Urinary bladder (tissue), 4 donors: Measurements from ENCODE around the gene CTDSP1. TPM values are rescaled to one million over a fixed set of nuclear protein-coding genes. Genes with fewer than 3 reads are reported as not detected.
A peak's percentile ranks its signal among the peaks of the same experiment; 100 is the strongest.

Source experiments
- DNase-seq: peaks from one replicate; pipeline ENCODE4 v3.0.0-alpha.2; 2015; ENCODE audit errors: extremely low spot score
- H3K27ac ChIP-seq: one replicate; pipeline ENCODE4 v1.5.1; 2013; ENCODE audit warnings: low read depth, mild to moderate bottlenecking, moderate library complexity
- H3K36me3 ChIP-seq: one replicate; pipeline ENCODE4 v1.6.1; 2013; ENCODE audit warnings: mild to moderate bottlenecking, moderate library complexity; ENCODE audit not compliant: insufficient read depth
- H3K4me1 ChIP-seq: one replicate; pipeline ENCODE4 v1.6.1; 2013; ENCODE audit warnings: mild to moderate bottlenecking, moderate library complexity; ENCODE audit not compliant: insufficient read depth
- H3K4me3 ChIP-seq: one replicate; pipeline ENCODE4 v1.5.1; 2013; ENCODE audit warnings: low read depth, low read length
- WGBS: extraction: QIAGEN DNeasy Blood & Tissue Kit; methylation state at CpG from one replicate; pipeline ENCODE4 v1.1.7; 2013; 5-methylcytosine and 5-hydroxymethylcytosine counted together
- polyA plus RNA-seq: library from polyadenylated mRNA; stranded (reverse); fragments of 200-250 nt; gene quantifications from one replicate; pipeline ENCODE4 v1.2.3, GENCODE V29; 2013
- total RNA-seq: library from RNA; depleted of rRNA; stranded (reverse); fragments of >200 nt; gene quantifications from one replicate; pipeline ENCODE4 v1.2.3, GENCODE V29; 2014
- donor health status: healthy with polysubstance abuse.
- donor health status: healthy.

CTDSP1 gene
- total and polyA plus RNA-seq, 2 donors, result 66.2 to 179 TPM

GRCh38 chr2:218430721-218431120, 31.1 kb downstream of the CTDSP1 start:
- DNase-seq, result no peak
- no peaks in the 10 kb centered on the region for H3K36me3 ChIP-seq
- no peak overlapping the region for H3K27ac ChIP-seq
- WGBS, result 95% methylated on average over 11 of the region's 11 CpGs
- peaks cover 2% of the 10 kb centered on the region for H3K4me1 ChIP-seq
- H3K4me3 ChIP-seq, result no peak overlapping the region

- H3K4me1 ChIP-seq, result peaks cover 2% of the 10 kb centered on the region
- H3K4me3 ChIP-seq, result no peak overlapping the region
- H3K27ac ChIP-seq, result no peak overlapping the region
- DNase-seq, result no peak
- H3K36me3 ChIP-seq, result no peaks in the 10 kb centered on the region
- WGBS, result 94% methylated on average over 10 of the region's 10 CpGs
Measured at GRCh38 chr2:218431878-218432277, 32.2 kb downstream of the CTDSP1 start.

DNA sequence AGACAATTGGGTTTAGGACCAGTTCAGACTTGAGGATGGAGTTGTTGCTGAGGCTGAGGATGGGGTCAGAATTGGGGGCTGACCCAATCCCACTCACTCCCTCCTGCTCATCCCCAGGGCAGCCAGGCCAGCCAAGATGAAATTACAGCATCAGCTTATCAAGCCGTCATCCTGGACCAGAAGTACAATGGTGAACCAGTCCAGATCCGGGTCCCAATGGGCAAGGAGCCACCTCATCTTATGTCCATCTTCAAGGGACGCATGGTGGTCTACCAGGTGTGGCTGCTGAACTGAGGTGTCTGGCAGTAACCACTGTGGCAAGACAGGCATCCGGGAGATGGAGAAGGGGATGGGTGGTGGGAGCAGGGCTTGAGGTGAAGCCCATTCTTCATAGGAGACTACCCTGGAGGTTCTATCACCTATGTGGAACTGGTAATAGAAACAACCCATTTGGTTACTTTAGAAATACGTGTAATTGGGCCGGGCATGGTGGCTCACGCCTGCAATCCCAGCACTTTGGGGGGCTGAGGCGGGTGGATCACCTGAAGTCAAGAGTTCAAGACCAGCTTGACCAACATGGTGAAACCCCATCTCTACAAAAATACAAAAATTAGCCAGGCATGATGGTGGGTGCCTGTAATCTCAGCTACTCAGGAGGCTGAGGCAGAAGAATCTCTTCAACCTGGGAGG, 33.2 kb downstream of the CTDSP1 start:
- Histone ChIP-seq H3K36me3 (no peaks in the 10 kb centered on the region), H3K4me3 (no peak overlapping the region), H3K27ac (no peak overlapping the region), H3K4me1 (peaks cover 2% of the 10 kb centered on the region)
- DNase-seq, result no peak
- 96% methylated on average over 8 of the region's 8 CpGs for WGBS

DNA sequence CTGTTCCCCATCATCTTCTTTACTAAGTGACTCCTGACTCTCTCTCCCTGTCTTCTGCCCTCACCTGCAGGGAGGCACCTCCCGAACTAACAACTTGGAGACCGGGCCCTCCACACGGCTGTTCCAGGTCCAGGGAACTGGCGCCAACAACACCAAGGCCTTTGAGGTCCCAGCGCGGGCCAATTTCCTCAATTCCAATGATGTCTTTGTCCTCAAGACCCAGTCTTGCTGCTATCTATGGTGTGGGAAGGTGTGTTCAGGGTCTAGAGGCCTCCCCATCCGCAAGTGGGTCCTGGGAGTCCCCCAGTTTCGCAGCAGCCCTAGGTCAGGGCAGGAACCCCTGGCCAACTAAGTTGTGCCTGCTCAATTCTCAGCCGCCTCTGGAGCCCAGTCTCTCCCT, 34.8 kb downstream of the CTDSP1 start:
- no peak for DNase-seq
- Histone ChIP-seq H3K4me3 (no peak overlapping the region), H3K27ac (no peak overlapping the region), H3K4me1 (peaks cover 2% of the 10 kb centered on the region), H3K36me3 (no peaks in the 10 kb centered on the region)
- 96% methylated on average over 9 of the region's 9 CpGs for WGBS

DNA sequence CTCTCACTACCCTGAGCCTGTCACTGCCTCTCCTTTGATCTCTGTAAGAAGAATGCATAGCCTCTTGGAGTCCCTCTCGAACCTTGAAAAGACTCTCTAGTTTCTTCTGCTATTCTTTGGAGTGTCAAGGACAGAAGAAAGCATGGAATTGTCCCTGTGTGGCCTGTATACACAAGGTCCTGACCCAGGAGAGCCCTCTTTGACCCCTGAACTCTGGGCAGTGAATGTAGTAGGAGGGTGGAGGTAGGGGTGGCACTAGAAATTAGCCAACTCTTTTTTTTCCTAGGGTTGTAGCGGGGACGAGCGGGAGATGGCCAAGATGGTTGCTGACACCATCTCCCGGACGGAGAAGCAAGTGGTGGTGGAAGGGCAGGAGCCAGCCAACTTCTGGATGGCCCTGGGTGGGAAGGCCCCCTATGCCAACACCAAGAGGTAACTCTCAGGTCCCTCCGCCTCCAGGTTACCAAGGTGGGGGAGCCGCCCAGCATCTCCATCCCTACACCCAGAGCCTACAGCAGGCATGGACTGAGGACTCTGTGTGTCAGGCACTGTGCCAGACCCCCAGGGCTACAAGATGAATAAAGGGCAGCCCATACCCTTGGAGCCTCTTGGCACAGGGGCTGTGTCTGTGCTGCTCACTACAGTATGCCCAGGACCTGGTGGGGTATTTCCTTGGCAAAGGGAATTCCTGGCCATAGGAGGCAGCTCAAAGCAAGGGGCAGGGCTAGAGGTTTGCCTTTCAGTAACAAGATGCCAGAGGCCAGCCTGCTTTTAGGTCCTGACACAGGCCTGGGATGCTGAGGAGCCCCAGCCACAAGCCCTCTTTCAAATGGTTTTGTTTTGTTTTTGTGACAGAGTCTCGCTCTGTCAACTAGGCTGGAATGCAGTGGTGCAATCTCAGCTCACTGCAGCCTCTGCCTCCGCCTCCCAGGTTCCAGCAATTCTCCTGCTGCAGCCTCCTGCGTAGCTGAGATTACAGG, 35.6 kb downstream of the CTDSP1 start:
- no peak for DNase-seq
- H3K27ac ChIP-seq, result no peak overlapping the region
- H3K4me3 ChIP-seq, result no peak overlapping the region
- WGBS, result 94% methylated on average over 11 of the region's 11 CpGs
- H3K4me1 ChIP-seq, result peaks cover 2% of the 10 kb centered on the region
- no peaks in the 10 kb centered on the region for H3K36me3 ChIP-seq

- H3K4me3 ChIP-seq, result no peak overlapping the region
- DNase-seq, result no peak
- no peak overlapping the region for H3K27ac ChIP-seq
- H3K4me1 ChIP-seq, result peaks cover 2% of the 10 kb centered on the region
- no peaks in the 10 kb centered on the region for H3K36me3 ChIP-seq
- 91% methylated on average over 5 of the region's 5 CpGs for WGBS
Measured at GRCh38 chr2:218436992-218437391, 37.3 kb downstream of the CTDSP1 start.

DNA sequence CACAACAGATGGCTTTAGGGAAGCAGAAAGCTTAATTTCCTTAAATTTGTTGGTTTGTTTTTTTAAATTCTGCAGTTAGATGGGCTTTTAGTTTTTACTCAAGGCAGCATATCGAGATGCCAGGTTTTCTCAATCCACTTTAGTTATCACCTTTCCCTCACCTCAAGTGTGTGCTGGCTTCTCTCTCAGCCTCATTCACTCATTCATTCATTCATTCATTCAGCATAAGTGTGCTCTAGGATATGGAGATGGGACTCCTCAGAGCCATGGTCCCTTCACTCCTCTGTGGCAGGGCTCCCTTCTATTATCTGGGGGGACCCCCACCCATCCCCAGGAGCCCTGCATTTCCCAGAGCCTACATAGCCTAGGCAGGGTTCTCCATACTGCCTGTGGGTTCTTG, 38.3 kb downstream of the CTDSP1 start:
- peaks cover 2% of the 10 kb centered on the region for H3K4me1 ChIP-seq
- no peak overlapping the region for H3K4me3 ChIP-seq
- H3K27ac ChIP-seq, result peak overlapping the region; percentile 86
- H3K36me3 ChIP-seq, result no peaks in the 10 kb centered on the region
- no peak for DNase-seq
- 96% methylated on average over 1 of the region's 1 CpG for WGBS

- no peak overlapping the region for H3K4me3 ChIP-seq
- no peak overlapping the region for H3K27ac ChIP-seq
- 31% methylated on average over 4 of the region's 4 CpGs for WGBS
- DNase-seq, result no peak
- H3K4me1 ChIP-seq, result peaks cover 2% of the 10 kb centered on the region
- H3K36me3 ChIP-seq, result no peaks in the 10 kb centered on the region
Measured at GRCh38 chr2:218438596-218438995, 38.9 kb downstream of the CTDSP1 start.

DNA sequence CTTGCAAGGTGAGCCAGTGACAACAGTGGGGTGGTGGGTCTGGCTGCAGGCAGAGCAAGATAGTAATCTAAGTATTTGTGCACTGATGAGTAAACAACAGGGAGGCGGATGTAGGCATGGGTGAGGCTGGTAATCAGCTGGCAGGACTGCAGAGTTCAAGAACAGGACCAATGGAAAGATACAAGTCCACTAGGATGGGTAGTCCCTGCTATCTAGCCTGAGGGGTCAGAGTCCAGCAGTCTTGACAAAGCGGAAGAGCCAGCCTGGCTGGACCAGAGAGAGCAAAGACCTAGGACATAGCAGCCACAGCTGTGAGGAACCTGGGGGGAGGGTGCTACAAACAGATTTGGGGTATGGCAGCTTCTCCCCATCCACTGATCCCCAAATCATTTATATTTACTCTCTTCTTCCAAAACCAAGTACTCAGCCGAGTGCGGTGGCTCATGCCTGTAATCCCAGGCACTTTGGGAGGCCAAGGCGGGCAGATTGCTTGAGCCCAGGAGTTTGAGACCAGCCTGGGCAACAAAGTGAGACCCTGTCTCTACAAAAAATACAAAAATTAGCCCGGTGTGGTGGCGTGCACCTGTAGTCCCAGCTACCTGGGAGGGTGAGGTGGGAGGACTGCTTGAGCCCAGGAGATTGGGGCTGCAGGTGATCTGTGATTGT, 45.2 kb downstream of the CTDSP1 start:
- WGBS, result 97% methylated on average over 7 of the region's 7 CpGs
- DNase-seq, result no peak
- H3K4me1 ChIP-seq, result no peaks in the 10 kb centered on the region
- H3K27ac ChIP-seq, result no peak overlapping the region
- H3K36me3 ChIP-seq, result no peaks in the 10 kb centered on the region
- H3K4me3 ChIP-seq, result no peak overlapping the region

GRCh38 chr2:218445602-218446001, 45.9 kb downstream of the CTDSP1 start:
- Histone ChIP-seq H3K27ac (no peak overlapping the region), H3K4me3 (no peak overlapping the region), H3K4me1 (no peaks in the 10 kb centered on the region), H3K36me3 (no peaks in the 10 kb centered on the region)
- no peak for DNase-seq

- Histone ChIP-seq H3K4me1 (no peaks in the 10 kb centered on the region), H3K27ac (no peak overlapping the region), H3K36me3 (no peaks in the 10 kb centered on the region), H3K4me3 (no peak overlapping the region)
- DNase-seq, result no peak
- WGBS, result 97% methylated on average over 6 of the region's 6 CpGs
Measured at GRCh38 chr2:218446547-218446946, 46.9 kb downstream of the CTDSP1 start.

GRCh38 chr2:218447072-218447471, 47.4 kb downstream of the CTDSP1 start:
- Histone ChIP-seq H3K4me1 (no peaks in the 10 kb centered on the region), H3K27ac (no peak overlapping the region), H3K36me3 (no peaks in the 10 kb centered on the region), H3K4me3 (no peak overlapping the region)
- DNase-seq, result no peak
- 98% methylated on average over 2 of the region's 2 CpGs for WGBS

DNA sequence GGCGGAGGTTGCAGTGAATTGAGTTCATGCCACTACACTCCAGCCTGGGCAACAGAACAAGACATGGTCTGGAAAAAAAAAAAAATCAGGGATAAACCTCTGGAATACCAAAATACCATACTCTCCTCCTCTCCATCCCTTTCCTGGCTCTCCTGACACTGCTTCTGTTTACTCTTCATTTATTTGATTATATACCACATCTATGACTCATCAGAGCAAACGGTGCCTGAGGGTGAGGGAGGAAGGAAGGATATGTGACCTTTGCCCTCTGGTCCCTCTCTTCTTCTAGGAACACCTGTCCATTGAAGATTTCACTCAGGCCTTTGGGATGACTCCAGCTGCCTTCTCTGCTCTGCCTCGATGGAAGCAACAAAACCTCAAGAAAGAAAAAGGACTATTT, 49.3 kb downstream of the CTDSP1 start:
- no peak overlapping the region for H3K4me3 ChIP-seq
- no peak for DNase-seq
- no peaks in the 10 kb centered on the region for H3K4me1 ChIP-seq
- WGBS, result 47% methylated on average over 3 of the region's 3 CpGs
- no peaks in the 10 kb centered on the region for H3K36me3 ChIP-seq
- no peak overlapping the region for H3K27ac ChIP-seq

DNA sequence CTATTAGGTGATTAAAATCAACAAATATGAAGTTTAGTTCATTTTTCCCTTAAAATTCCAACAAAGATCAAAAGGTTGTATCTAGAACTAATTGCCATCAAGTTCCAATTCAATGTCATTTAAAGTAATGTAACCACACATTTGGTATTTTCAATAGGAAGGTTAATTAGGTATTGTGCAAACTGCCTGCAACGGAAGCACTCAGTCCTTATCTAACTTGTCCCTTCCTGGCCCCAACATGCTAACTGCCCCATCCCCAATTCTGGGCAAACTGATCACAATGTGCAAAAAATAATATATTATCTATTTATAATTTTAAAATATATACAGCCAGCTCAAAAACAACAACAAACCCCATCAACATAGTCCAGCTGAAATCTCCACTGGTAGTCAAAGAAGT, 52.4 kb downstream of the CTDSP1 start:
- Histone ChIP-seq H3K27ac (peak overlapping the region; percentile 10), H3K4me1 (no peaks in the 10 kb centered on the region), H3K4me3 (no peak overlapping the region), H3K36me3 (no peaks in the 10 kb centered on the region)
- WGBS, result 82% methylated on average over 1 of the region's 1 CpG
- no peak for DNase-seq
